Measurements from ENCODE around the gene ANK2.

Gene ANK2

GRCh38 chr4:113355550-113356371 is 306.3 kb downstream of the ANK2 start:
- DNase-seq, result peak; percentile 75

GRCh38 chr4:113356453-113356852 is 307.0 kb downstream of the ANK2 start:
- DNase-seq, result no peak

GRCh38 chr4:113358784-113359183 is 309.3 kb downstream of the ANK2 start:
- no peak for DNase-seq

- no peak for DNase-seq
These were observed 315.9 kb downstream of the ANK2 start for GRCh38 chr4:113365377-113365776.

GRCh38 chr4:113368056-113368455 is 318.6 kb downstream of the ANK2 start:
- DNase-seq, result no peak

GRCh38 chr4:113371111-113371510 is 321.7 kb downstream of the ANK2 start:
- no peak for DNase-seq

GRCh38 chr4:113375964-113376666 is 326.7 kb downstream of the ANK2 start:
- no peak for DNase-seq

GRCh38 chr4:113378836-113379235 is 329.4 kb downstream of the ANK2 start:
- no peak for DNase-seq

- DNase-seq, result no peak
These were observed 333.3 kb downstream of the ANK2 start for GRCh38 chr4:113382704-113383103.

GRCh38 chr4:113383111-113383785 is 333.8 kb downstream of the ANK2 start:
- no peak for DNase-seq

- no peak for DNase-seq
These were observed 335.1 kb downstream of the ANK2 start for GRCh38 chr4:113384600-113384999.

GRCh38 chr4:113385281-113385899 is 335.9 kb downstream of the ANK2 start:
- no peak for DNase-seq

GRCh38 chr4:113389160-113389559 is 339.7 kb downstream of the ANK2 start:
- DNase-seq, result no peak

GRCh38 chr4:113390850-113391249 is 341.4 kb downstream of the ANK2 start:
- no peak for DNase-seq

- no peak for DNase-seq
These were observed 344.8 kb downstream of the ANK2 start for GRCh38 chr4:113394108-113394729.

GRCh38 chr4:113394730-113395530 is 345.5 kb downstream of the ANK2 start:
- DNase-seq, result peak; percentile 78

GRCh38 chr4:113397114-113397701 is 347.8 kb downstream of the ANK2 start:
- no peak for DNase-seq

- DNase-seq, result no peak
These were observed 349.1 kb downstream of the ANK2 start for GRCh38 chr4:113398441-113399143.

- no peak for DNase-seq
These were observed 354.7 kb downstream of the ANK2 start for GRCh38 chr4:113404167-113404571.

- DNase-seq, result no peak
These were observed 355.4 kb downstream of the ANK2 start for GRCh38 chr4:113404841-113405240.
